Activated CD8-positive, alpha-beta memory T cell treated with anti-CD3 and anti-CD28 coated beads, Interleukin-2, amount 50 U/mL, for 48 hours (primary cell): Measurements from ENCODE around the gene PIP4K2C.
A peak's percentile ranks its signal among the peaks of the same experiment; 100 is the strongest.
"Not testable (repeated sequence)": the region's sequence is repeated elsewhere in the genome, so short reads cannot be mapped to it uniquely, and the experiment has no call there.

Experiments
- DNase-seq: peaks from one replicate; pipeline ENCODE4 v3.0.0-alpha.2; 2020

PIP4K2C gene

DNA sequence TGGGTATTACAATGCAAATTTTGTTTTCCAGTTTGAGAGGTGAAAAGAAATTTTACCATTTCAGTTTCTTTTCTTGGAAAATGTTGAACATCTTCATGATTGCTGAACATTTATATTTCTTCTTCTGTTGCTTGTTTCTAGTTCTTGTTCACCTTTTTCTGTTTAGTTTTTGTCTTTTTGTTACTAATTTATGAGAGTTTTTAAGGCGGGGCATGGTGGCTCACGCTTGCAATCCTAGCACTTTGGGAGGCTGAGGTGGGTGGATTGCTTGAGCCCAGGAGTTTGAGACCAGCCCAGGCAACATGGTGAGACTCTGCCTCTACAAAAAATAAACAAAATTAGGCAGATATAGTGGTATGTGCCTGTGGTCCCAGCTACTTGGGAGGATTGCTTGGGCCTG lies 30.5 kb upstream of the PIP4K2C start:
- no peak for DNase-seq

DNA sequence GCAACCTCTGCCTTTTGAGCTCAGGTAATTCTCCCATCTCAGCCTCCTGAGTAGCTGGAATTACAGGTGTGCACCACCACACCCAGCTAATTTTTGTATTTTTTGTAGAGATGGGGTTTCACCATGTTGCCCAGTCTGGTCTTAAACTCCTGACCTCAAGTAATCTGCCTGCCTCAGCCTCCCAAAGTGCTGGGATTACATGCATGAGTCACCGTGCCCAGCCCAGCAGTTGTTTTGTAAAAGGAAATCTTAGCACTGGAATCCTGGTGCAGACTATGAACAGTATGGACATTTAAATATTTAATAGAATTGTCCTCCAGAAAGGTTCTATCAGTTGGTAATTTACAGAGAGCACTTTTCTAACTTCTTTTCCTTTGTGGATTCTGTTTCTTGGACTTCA lies 29.9 kb upstream of the PIP4K2C start:
- DNase-seq, result not testable (repeated sequence)

DNA sequence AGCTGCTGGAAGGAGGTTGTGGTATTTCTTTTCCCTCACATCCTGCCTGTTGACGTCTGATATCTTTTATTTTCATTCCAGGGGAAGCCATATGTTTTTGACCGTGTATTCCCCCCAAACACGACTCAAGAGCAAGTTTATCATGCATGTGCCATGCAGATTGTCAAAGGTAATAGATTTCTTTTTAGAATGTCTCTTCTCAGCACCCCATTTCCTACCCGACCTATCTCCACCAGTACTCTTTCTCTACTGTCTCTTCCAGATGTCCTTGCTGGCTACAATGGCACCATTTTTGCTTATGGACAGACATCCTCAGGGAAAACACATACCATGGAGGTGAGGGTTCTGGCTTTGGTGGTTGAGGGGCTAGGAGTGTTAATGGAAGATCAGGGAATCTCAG lies 27.6 kb upstream of the PIP4K2C start:
- DNase-seq, result no peak

DNA sequence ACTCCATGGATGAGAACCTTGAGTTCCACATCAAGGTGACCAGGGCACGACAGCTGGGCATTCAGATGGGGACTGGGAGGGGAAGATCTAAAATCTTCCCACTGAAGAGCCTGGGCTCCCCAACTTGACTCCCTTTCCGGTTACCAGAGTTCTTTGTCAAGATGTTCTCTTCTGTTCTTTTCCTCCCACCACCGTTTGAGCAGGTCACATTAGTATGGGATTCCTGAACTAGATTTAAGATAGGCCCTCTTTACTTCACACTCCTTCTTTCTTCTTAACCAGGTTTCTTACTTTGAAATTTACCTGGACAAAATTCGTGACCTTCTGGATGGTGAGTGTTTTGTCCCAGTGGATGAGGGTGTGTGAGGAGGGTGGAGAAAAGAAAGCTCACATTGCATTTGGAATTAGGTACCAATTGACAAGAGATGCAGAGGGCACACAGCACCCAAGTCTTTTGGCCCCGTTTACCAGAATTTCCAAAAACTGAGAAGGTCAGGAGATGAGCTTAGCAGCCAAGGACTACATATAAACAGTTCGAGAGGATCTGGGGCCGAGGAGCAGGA lies 26.7 kb upstream of the PIP4K2C start:
- no peak for DNase-seq

DNA sequence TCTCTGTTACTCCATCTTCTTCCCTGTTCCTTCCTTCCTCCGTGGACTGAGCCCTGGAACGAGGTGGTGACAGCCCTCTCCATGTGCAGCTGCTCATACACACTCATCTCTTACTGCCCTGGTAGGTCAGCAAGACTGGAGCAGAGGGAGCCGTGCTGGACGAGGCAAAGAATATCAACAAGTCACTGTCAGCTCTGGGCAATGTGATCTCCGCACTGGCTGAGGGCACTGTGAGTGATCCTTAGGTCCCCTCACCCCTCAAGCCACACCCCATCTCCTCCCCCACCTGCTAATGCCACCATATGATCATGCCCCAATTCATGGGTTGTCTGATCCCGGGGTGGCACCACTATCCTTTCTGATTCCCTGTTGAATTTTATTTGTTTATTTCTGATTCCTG lies 22.2 kb upstream of the PIP4K2C start:
- no peak for DNase-seq

DNA sequence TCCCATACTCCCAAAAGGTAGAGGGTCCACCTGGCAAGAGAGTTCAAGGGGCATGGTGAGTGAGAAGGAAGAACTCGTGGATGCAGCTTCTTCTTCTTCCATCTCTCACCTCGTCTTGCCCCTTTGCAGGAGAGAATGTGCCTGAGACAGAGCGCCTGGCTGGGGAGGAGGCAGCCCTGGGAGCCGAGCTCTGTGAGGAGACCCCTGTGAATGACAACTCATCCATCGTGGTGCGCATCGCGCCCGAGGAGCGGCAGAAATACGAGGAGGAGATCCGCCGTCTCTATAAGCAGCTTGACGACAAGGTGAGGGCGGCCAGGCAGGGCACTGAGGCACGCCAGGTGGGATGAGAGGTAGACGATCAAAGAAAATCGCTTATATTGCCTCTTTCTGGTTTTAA lies 21.1 kb upstream of the PIP4K2C start:
- DNase-seq, result no peak

DNA sequence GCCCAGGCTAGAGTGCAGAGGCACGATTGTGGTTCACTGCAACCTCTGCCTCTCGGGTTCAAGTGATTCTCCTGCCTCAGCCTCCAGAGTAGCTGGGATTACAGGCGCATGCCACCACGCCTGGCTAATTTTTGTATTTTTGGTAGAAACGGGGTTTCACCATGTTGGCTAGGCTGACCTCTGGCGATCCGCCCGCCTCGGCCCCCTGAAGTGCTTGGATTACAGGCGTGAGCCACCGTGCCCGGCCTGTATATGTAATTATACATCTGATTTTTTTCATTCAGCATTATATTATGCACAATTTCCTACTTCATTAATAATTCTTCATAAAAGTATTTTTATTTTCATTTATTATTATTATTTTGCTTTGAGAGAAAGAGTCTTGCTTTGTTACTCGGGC lies 20.6 kb upstream of the PIP4K2C start:
- not testable (repeated sequence) for DNase-seq

DNA sequence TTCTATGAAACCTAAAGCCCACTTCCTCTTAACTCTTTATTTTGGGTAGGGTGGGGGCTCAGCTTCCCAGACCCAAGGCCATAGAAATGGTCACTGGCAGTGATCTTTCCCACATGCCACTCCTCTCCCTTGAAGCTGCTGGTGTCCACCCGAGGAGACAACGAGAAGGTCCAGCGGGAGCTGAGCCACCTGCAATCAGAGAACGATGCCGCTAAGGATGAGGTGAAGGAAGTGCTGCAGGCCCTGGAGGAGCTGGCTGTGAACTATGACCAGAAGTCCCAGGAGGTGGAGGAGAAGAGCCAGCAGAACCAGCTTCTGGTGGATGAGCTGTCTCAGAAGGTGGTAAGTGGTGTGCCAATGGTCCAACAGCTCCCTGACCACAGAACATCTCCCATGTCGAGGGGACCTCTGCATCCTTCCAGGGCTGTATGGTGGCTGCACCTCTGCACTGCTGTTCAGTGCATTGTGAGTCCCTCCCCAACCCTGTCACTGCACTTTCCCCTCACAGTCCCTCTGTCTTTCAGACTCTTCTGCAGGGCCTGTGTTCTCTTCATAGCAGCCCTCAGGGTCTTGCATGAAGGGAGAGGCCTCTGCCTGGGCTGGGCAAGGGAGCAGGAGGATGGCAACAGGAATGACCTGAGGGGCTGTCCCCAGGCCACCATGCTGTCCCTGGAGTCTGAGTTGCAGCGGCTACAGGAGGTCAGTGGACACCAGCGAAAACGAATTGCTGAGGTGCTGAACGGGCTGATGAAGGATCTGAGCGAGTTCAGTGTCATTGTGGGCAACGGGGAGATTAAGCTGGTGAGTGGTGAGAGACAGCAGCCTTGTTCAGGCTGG lies 18.8 kb upstream of the PIP4K2C start:
- DNase-seq, result no peak

DNA sequence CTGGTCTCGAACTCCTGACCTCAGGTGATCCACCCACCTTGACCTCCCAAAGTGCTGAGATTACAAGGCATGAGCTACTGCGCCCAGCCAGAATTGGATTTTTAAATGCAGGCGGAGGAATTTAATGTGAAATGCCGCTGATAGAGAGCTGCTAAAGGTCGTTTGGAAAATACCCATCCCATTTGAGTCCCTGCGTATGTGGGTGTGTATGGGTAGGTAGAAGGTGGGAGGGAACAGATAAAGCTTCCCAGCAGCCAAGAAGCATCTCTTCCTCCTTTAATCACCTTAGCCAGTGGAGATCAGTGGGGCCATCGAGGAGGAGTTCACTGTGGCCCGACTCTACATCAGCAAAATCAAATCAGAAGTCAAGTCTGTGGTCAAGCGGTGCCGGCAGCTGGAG lies 16.2 kb upstream of the PIP4K2C start:
- no peak for DNase-seq

DNA sequence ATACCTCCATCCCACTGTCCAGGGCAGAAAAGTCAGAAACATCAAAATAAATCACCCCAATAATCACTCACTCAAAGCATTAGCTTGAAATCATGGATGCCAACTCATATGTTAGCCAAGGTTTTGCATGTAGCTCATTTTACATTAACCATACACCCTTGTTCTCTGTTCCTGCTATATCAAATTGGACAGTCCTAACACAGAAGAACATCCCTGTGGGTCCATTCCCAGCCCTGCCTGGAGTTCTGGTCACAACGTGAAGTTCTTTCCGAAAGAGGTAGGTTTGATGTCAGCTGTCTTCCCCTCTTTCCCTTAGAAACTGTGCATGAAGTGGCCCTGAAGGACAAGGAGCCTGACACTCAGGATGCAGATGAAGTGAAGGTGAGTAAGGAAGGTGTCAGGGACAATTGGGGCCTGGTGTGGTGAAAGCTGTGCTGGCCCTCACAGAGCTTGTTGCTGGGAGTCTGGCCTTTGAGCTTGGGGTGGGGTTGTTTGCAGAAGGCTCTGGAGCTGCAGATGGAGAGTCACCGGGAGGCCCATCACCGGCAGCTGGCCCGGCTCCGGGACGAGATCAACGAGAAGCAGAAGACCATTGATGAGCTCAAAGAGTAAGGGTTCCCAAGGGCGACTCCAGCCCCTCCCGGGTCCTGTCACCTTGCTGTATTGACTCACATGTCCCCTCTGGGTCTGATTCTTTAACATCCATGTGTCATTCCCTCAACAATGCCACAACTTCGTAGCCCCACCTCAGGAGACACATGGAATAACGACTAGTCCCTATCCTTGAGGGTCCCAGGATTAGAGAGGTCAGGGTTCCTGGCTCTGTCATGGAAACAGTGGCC lies 15.0 kb upstream of the PIP4K2C start:
- no peak for DNase-seq

DNA sequence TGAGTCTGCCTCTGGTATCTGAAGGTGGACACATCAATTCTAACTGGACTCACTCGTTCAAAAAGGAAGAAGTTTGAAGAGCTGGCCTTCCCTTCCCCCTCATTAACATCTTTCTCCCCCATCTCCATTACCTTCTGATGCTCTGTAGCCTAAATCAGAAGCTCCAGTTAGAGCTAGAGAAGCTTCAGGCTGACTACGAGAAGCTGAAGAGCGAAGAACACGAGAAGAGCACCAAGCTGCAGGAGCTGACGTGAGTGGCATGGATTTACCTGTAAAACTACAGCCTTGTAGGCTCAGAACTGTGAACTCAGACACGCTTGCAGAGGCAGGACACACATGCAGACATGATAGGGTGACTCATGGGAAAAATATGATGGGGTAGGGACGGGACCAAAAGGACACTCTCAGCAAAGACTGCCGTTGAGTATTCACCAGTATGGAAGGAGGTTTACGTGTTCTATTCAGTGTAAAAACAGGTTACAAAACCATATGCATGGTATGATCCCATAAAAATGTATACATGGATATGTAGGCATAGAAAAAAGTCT lies 14.3 kb upstream of the PIP4K2C start:
- DNase-seq, result no peak

DNA sequence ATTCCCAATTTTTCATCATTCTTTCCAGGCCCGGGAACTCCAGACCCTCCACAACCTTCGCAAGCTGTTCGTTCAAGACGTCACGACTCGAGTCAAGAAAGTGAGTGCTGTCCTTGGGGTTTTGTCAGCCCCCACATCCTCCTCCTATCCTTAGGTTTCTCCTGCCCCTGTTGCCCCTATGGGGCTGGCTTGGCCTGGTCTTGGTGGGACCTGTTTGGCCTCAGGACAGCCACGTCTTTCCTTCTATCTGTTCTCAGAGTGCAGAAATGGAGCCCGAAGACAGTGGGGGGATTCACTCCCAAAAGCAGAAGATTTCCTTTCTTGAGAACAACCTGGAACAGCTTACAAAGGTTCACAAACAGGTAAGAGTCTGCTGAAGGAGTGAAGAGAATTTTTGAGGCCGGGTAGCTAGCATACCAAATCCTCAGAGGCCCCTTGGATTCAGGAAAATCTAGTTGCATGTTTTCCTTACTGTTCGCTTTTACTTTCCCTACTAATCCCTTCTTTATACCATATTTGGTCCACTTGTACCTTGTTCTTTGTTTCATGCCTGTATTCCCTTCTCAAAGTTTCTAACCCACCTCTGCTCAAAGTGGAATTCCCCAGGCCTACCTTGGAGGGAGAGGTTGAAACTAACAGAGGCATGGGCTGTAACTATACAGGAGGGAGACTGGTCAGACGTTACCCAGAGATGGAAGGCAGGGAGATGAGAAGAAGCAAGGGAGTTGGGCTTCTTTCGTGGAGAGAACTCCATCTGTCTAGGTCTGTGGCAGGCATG lies 12.8 kb upstream of the PIP4K2C start:
- DNase-seq, result no peak

DNA sequence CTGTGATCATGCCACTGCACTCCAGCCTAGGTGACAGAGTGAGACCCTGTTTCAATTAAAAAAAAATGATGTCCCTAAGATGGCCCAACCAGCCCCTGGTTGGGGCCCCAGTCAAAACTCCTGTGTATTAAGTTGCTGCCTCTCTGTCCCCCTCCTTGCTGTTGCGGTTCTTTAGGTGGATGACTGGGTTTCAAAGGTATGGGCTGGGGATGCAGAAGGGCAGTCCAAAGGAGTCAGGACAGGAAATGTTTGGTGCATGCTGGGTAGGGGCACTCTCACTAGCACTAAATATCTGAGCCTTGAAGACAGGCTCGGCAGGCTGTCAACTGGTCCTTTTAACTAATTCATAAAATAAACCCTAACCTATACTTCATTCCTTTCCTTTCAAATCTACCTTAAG lies 12.0 kb upstream of the PIP4K2C start:
- no peak for DNase-seq

DNA sequence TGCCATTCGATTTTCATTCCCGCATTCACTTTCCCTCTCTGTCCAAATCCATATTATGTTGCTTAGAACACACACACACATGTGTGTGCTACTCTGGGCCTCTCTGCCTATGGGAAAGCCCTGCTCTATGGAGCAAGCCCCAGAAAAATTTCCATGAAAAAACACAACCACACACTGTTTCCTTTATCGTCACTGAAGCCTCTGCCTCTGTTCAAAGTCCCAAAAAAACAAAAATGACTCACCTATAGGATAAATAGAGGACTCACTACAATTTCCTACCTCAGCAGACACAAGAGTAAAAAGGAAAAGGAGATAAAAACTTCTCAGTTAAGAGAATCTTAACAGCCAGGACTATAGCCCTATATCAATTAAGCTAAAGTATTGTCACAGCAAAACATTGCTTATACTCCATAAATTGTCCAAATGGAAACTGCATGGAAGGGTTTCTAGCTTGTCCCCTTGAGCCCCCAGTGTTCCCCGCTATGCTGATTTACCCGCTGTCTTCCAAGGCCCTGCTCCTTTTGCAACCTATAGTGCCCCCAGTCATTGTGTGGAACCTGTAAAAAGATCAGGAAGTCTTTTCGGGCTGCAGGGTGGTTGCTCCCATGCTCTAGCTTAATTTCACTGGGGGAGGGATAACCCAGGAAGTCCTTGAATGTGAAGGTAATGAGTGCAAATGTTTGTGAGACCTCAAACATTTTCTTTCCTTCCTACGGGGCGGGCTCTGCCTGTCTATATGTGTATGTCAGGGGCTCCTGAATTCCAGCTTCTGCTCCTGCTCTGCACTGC lies 11.1 kb upstream of the PIP4K2C start:
- DNase-seq, result no peak

DNA sequence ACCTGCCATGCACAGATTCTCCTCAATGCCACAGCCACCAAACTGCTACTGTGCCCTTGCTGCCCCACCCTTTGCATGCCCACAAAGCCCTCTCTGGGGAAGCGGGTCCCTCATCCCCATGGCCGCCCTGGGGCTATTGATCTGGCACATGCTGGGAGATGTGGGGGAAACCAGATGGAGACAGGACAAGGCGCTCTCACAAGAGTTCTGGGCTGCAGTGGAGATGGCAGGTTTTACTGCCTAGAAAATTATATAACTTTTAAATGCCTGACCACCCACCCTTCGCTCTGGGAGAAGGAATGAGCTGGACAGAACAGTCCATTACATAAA lies 10.6 kb upstream of the PIP4K2C start:
- DNase-seq, result no peak

DNA sequence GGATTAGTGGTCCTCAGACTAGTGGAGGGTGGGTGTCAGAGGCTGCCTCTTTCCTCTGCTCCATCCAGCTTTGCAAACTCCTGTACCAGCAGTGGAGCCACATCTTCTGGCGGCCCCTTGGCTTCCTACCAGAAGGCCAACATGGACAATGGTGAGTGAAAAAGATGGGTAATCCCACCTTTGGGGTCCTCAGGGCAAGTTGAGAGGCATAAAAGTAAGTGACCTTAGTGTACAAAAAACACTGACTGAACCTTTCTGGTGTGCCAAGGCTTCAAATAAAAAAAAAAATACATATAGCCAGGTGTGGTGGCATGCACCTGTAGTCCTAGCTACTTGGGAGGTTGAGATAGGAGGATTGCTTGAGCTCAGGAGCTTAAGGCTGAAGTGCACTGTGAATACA lies 9.2 kb upstream of the PIP4K2C start:
- no peak for DNase-seq

DNA sequence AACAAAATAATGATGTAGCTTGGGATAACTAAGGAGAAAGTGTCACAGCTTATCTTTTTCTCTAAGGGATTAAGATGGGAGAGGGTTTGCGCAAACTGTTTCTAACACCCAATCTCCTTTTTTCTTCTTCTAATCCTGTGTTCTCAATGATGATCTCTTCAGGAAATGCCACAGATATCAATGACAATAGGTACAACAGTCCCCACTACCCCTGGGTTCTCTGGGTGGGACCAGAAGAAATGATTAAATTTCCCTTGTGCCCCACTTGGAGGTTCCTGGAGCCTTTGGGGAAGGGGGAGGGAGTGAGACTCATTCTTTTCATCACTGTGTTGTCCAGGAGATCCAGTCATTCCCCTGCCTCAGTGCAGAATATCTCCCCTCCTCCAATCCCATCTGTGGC lies 8.6 kb upstream of the PIP4K2C start:
- DNase-seq, result no peak

DNA sequence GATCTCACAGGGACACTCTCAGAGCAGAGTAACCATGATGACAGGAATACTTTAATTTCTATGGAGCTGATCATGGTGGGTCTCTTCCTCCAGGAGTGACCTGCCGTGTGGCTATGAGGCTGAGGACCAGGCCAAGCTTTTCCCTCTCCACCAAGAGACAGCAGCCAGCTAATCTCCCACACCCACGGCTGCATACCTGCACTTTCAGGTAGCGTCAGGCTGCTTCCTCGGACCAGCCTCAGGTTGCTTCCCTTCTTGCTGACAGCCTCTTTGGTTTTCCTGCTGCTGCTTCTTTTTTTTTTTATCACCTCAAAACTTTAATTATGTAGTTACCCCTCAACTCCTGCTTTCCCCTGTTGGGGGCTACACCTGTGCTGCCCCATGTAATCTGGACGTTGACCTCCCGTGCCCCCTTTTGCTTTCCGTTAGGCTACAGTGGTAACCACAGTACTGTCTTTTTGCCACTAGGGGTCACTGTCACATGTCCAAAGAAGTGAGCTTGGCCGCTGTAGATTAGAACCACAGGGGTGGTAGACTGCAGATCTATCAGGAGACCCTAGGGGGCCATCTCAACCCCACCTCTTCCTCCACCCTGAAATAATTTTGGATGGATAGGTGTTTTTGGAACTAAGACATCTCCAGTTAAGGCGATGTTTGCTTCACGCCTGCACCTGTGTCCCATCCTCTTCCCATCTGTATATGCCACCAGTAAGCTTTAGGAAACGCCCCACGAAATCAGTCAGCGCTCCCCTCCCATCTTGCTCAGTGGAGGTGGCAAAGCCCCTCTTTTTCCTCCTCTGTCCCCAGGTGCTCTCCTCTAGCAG lies 7.8 kb upstream of the PIP4K2C start:
- peak; percentile 72 for DNase-seq

DNA sequence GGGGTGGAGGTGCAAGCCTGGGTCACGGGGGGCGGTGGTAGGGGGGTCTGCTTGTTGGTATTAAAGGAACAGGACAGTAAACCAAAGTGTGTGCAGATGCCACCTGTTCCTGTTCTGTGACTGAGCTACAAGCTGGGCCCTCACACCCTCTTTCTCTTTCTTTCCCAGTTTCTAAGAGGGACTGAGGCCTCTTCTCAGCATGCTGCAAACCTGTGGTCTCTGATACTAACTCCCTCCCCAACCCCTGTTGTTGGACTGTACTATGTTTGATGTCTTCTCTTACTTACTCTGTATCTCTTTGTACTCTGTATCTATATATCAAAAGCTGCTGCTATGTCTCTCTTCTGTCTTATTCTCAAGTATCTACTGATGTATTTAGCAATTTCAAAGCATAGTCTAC lies 6.9 kb upstream of the PIP4K2C start:
- DNase-seq, result no peak

DNA sequence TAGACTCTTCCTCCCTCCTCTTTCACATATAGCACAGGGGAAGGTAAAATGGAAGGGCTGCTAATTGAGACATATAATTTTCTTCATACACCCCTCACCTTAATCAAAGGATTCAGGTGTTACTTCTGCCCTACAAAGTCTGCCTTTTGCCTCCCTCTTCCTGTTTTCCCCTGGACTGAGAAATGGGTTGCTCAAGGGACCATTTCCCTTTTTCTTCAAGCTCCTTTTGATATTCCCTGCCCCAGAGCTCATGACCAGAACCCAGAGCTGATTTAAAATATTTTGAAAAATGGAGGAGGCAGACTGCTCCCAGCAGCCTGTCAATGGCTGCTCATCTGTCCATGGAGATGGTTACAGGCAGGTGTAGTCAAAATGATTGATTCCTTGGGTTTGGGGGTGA lies 6.3 kb upstream of the PIP4K2C start:
- DNase-seq, result no peak

DNA sequence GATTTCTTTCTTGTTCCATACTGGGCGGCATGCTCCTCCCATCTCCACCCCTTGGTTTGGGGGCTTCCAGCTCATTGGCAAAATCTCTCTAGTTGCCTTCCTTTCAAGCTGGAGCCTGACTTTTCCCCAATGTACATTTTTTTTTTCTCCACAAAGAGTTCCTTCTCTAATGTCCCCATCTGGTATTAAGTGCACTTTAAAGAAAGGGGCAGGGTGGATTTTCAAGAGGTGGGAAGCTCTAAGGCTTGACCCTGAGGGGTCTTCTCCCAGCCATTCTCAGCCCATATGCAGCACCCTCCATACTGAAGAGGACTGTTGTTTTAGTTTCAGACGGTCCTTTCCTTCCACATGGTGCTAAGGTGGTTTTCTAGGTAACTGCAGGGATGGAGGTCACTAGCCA lies 5.8 kb upstream of the PIP4K2C start:
- no peak for DNase-seq
